GM23338 (cell line): Measurements from ENCODE around the gene LAMC2. TPM values are rescaled to one million over a fixed set of nuclear protein-coding genes. Genes with fewer than 3 reads are reported as not detected.

Experiments used
- ATAC-seq: fragments of 200-7000 bp; cut with Tn5 transposase; 3 replicates; pipeline ENCODE4 v1.9.1; 2020
- DNase-seq: peaks from one replicate; pipeline ENCODE4 v3.0.0-alpha.2; 2015; ENCODE audit warnings: low spot score
- H2AFZ ChIP-seq: fragments of 200-600 bp; sonication (generic); 2 replicates; pipeline ENCODE4 v1.8.0; 2016; ENCODE audit warnings: antibody characterized with exemption, mild to moderate bottlenecking, moderate library complexity
- H3F3A ChIP-seq: fragments of 200-600 bp; sonication (generic); replicated peaks from 2 replicates; pipeline ENCODE4 v1.8.0; 2017; ENCODE audit warnings: antibody characterized with exemption, mixed run types, low read depth
- H3K27ac ChIP-seq: fragments of 200-600 bp; sonication (generic); 2 replicates; pipeline ENCODE4 v1.6.1; 2016; ENCODE audit warnings: low read depth
- H3K27me3 ChIP-seq: fragments of 200-600 bp; sonication (generic); 2 replicates; pipeline ENCODE4 v1.8.0; 2016; ENCODE audit warnings: mild to moderate bottlenecking, mixed run types, moderate library complexity; ENCODE audit not compliant: insufficient read depth
- H3K36me3 ChIP-seq: fragments of 200-600 bp; sonication (generic); 2 replicates; pipeline ENCODE4 v1.8.0; 2016; ENCODE audit warnings: mild to moderate bottlenecking; ENCODE audit not compliant: insufficient read depth
- H3K4me1 ChIP-seq: fragments of 200-600 bp; sonication (generic); 2 replicates; pipeline ENCODE4 v1.8.0; 2016; ENCODE audit warnings: mild to moderate bottlenecking, moderate library complexity; ENCODE audit not compliant: insufficient read depth
- H3K4me2 ChIP-seq: fragments of 200-600 bp; sonication (generic); 2 replicates; pipeline ENCODE4 v1.7.1; 2017; ENCODE audit warnings: mixed run types
- H3K4me3 ChIP-seq: fragments of 200-600 bp; sonication (generic); 2 replicates; pipeline ENCODE4 v1.6.1; 2016; ENCODE audit warnings: mixed run types
- H3K79me2 ChIP-seq: fragments of 200-600 bp; sonication (generic); replicated peaks from 2 replicates; pipeline ENCODE4 v1.8.0; 2017; ENCODE audit warnings: mild to moderate bottlenecking; ENCODE audit not compliant: insufficient read depth
- H3K9me2 ChIP-seq: fragments of 200-600 bp; sonication (generic); 2 replicates; pipeline ENCODE4 v1.8.0; 2017; ENCODE audit not compliant: insufficient read depth
- H4K20me1 ChIP-seq: fragments of 200-600 bp; sonication (generic); replicated peaks from 2 replicates; pipeline ENCODE4 v1.8.0; 2017; ENCODE audit warnings: mild to moderate bottlenecking; ENCODE audit not compliant: insufficient read depth
- H3K27ac Mint-ChIP-seq: 2 replicates; pipeline ENCODE4 v1.8.0; 2020; ENCODE audit warnings: inconsistent platforms, mild to moderate bottlenecking, moderate library complexity, mixed read lengths
- H3K27me3 Mint-ChIP-seq: 3 replicates; pipeline ENCODE4 v1.8.0; 2022; ENCODE audit warnings: low read depth, mild to moderate bottlenecking, moderate library complexity, mixed read lengths, inconsistent platforms; ENCODE audit not compliant: insufficient read depth, poor library complexity
- H3K36me3 Mint-ChIP-seq: 3 replicates; pipeline ENCODE4 v1.8.0; 2021; ENCODE audit warnings: low read depth, mild to moderate bottlenecking, inconsistent platforms, moderate library complexity, mixed read lengths
- H3K4me1 Mint-ChIP-seq: 3 replicates; pipeline ENCODE4 v1.8.0; 2020; ENCODE audit warnings: mild to moderate bottlenecking, inconsistent platforms, mixed read lengths
- H3K4me3 Mint-ChIP-seq: 3 replicates; pipeline ENCODE4 v1.8.0; 2021; ENCODE audit warnings: moderate library complexity, mild to moderate bottlenecking, inconsistent platforms, mixed read lengths
- H3K9me3 Mint-ChIP-seq: 3 replicates; pipeline ENCODE4 v1.8.0; 2020; ENCODE audit warnings: moderate library complexity, mild to moderate bottlenecking, inconsistent platforms, mixed read lengths
- CREB1 ChIP-seq: fragments of 250-450 bp; sonication (Bioruptor Pico); IDR thresholded peaks from 2 replicates; pipeline ENCODE4 v1.5.0; 2020; ENCODE audit warnings: low read depth, mild to moderate bottlenecking, moderate library complexity
- EZH2 ChIP-seq: fragments of 200-600 bp; sonication (generic); IDR thresholded peaks from one replicate; pipeline ENCODE4 v1.8.0; 2017; ENCODE audit warnings: antibody characterized with exemption, mild to moderate bottlenecking, low read depth; ENCODE audit not compliant: unreplicated experiment
- EZH2phosphoT487 ChIP-seq: fragments of 200-600 bp; sonication (generic); IDR thresholded peaks from one replicate; pipeline ENCODE4 v1.8.1; 2018; ENCODE audit warnings: antibody characterized with exemption; ENCODE audit not compliant: unreplicated experiment
- JUNB ChIP-seq: IDR thresholded peaks from one replicate; pipeline ENCODE4 v1.6.1; 2016; ENCODE audit warnings: antibody characterized with exemption; ENCODE audit not compliant: unreplicated experiment
- NANOG ChIP-seq: IDR thresholded peaks from 2 replicates; pipeline ENCODE4 v1.6.1; 2016; ENCODE audit warnings: antibody characterized with exemption, borderline replicate concordance
- POLR2AphosphoS5 ChIP-seq: IDR thresholded peaks from 2 replicates; pipeline ENCODE4 v1.6.1; 2016; ENCODE audit warnings: antibody characterized with exemption, low read depth
- STAT1 ChIP-seq: IDR thresholded peaks from one replicate; pipeline ENCODE4 v1.6.1; 2016; ENCODE audit warnings: antibody characterized with exemption; ENCODE audit not compliant: unreplicated experiment
- ZNF114 ChIP-seq: fragments of 250-450 bp; sonication (Bioruptor Pico); IDR thresholded peaks from 2 replicates; pipeline ENCODE4 v1.5.0; 2020; ENCODE audit warnings: mild to moderate bottlenecking, moderate library complexity
- ZNF331 ChIP-seq: fragments of 250-450 bp; sonication (Bioruptor Pico); IDR thresholded peaks from 2 replicates; pipeline ENCODE4 v1.5.0; 2020; ENCODE audit warnings: low read depth, mild to moderate bottlenecking, moderate library complexity
- polyA plus RNA-seq: library from polyadenylated mRNA; unstranded; fragments of >200 nt; fragmentation: Nextera tagmentation; extraction: Ambion mirVana; gene quantifications from 2 replicates; pipeline ENCODE4 v1.2.1, GENCODE V29; 2016
- total RNA-seq: library from RNA; depleted of rRNA; stranded (reverse); fragments of >200 nt; shearing (Covaris generic); gene quantifications from 2 replicates; pipeline ENCODE4 v1.2.3, GENCODE V29; 2014
- TF ChIP-seq, protein P1 (sequence below): IDR thresholded peaks from one replicate; pipeline ENCODE4 v1.6.1; 2018; ENCODE audit warnings: antibody characterized with exemption; ENCODE audit not compliant: unreplicated experiment
- TF ChIP-seq, protein P2 (sequence below): IDR thresholded peaks from 2 replicates; pipeline ENCODE4 v1.6.1; 2016; ENCODE audit warnings: antibody characterized with exemption
- TF ChIP-seq, protein P3 (sequence below): fragments of 250-450 bp; sonication (Bioruptor Pico); IDR thresholded peaks from 2 replicates; pipeline ENCODE4 v1.5.0; 2020; ENCODE audit warnings: mild to moderate bottlenecking, moderate library complexity
- TF ChIP-seq, protein P4 (sequence below), 2 experiments: fragments of 200-600 bp in 1 of 2; sonication (generic) in 1 of 2; conservative IDR thresholded peaks; 2 replicates each; pipeline versions ENCODE4 v1.5.1 to v1.6.1; 2016 to 2017; ENCODE audit warnings: antibody characterized with exemption in 2 of 2, low read depth in 2 of 2, mild to moderate bottlenecking in 2 of 2, moderate library complexity in 1 of 2

The LAMC2 gene
- total and polyA plus RNA-seq, 2 experiments from 2014 or later: 4.3 to 19.5 TPM

DNA sequence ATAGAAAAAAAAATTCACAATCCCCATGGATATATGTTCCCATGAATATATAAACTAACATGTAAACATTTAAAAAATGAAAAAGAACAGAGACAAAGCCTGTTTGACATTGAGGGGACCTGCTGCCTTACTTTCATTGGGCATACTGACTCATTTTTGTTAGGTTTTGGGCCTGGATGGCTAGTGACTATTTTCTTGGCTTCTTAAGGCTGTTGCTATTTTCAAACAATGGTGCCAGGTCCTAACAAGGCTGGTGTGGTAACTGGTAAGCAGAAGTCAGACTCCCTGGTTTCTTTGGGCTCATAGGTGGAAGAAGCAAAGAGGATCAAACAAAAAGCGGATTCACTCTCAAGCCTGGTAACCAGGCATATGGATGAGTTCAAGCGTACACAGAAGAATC, 51.0 kb downstream of the LAMC2 start:
- Histone ChIP-seq H3K79me2 (no peaks in the 10 kb centered on the region), H3K36me3 (no peaks in the 10 kb centered on the region; the same call in 1 of the 2 replicates), H3K4me3 (no peak overlapping the region), H2AFZ (no peak overlapping the region), H3K4me2 (no peak overlapping the region), H3F3A (peaks cover 8% of the 10 kb centered on the region; the same call in 1 of the 2 replicates), H3K9me2 (no peaks in the 10 kb centered on the region), H3K27ac (no peak overlapping the region), H3K27me3 (no peaks in the 10 kb centered on the region), H3K4me1 (peaks cover 19% of the 10 kb centered on the region), H4K20me1 (no peaks in the 10 kb centered on the region)
- Mint-ChIP-seq H3K9me3 (no peaks in the 10 kb centered on the region), H3K27me3 (peaks cover 6% of the 10 kb centered on the region), H3K4me3 (no peak overlapping the region), H3K4me1 (peaks cover 31% of the 10 kb centered on the region), H3K27ac (no peak overlapping the region), H3K36me3 (0 out of 3 replicates have a peak, but pooled peaks cover 2% of the 10 kb centered on the region)
- TF ChIP-seq, protein P1, sequence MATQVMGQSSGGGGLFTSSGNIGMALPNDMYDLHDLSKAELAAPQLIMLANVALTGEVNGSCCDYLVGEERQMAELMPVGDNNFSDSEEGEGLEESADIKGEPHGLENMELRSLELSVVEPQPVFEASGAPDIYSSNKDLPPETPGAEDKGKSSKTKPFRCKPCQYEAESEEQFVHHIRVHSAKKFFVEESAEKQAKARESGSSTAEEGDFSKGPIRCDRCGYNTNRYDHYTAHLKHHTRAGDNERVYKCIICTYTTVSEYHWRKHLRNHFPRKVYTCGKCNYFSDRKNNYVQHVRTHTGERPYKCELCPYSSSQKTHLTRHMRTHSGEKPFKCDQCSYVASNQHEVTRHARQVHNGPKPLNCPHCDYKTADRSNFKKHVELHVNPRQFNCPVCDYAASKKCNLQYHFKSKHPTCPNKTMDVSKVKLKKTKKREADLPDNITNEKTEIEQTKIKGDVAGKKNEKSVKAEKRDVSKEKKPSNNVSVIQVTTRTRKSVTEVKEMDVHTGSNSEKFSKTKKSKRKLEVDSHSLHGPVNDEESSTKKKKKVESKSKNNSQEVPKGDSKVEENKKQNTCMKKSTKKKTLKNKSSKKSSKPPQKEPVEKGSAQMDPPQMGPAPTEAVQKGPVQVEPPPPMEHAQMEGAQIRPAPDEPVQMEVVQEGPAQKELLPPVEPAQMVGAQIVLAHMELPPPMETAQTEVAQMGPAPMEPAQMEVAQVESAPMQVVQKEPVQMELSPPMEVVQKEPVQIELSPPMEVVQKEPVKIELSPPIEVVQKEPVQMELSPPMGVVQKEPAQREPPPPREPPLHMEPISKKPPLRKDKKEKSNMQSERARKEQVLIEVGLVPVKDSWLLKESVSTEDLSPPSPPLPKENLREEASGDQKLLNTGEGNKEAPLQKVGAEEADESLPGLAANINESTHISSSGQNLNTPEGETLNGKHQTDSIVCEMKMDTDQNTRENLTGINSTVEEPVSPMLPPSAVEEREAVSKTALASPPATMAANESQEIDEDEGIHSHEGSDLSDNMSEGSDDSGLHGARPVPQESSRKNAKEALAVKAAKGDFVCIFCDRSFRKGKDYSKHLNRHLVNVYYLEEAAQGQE: no peak
- no peak for TF ChIP-seq POLR2AphosphoS5
- TF ChIP-seq, protein P2, sequence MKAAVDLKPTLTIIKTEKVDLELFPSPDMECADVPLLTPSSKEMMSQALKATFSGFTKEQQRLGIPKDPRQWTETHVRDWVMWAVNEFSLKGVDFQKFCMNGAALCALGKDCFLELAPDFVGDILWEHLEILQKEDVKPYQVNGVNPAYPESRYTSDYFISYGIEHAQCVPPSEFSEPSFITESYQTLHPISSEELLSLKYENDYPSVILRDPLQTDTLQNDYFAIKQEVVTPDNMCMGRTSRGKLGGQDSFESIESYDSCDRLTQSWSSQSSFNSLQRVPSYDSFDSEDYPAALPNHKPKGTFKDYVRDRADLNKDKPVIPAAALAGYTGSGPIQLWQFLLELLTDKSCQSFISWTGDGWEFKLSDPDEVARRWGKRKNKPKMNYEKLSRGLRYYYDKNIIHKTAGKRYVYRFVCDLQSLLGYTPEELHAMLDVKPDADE: no peak
- TF ChIP-seq JUNB: no peak
- no peak for TF ChIP-seq ZNF114 (CRISPR knock-in tag)
- TF ChIP-seq, protein P3, sequence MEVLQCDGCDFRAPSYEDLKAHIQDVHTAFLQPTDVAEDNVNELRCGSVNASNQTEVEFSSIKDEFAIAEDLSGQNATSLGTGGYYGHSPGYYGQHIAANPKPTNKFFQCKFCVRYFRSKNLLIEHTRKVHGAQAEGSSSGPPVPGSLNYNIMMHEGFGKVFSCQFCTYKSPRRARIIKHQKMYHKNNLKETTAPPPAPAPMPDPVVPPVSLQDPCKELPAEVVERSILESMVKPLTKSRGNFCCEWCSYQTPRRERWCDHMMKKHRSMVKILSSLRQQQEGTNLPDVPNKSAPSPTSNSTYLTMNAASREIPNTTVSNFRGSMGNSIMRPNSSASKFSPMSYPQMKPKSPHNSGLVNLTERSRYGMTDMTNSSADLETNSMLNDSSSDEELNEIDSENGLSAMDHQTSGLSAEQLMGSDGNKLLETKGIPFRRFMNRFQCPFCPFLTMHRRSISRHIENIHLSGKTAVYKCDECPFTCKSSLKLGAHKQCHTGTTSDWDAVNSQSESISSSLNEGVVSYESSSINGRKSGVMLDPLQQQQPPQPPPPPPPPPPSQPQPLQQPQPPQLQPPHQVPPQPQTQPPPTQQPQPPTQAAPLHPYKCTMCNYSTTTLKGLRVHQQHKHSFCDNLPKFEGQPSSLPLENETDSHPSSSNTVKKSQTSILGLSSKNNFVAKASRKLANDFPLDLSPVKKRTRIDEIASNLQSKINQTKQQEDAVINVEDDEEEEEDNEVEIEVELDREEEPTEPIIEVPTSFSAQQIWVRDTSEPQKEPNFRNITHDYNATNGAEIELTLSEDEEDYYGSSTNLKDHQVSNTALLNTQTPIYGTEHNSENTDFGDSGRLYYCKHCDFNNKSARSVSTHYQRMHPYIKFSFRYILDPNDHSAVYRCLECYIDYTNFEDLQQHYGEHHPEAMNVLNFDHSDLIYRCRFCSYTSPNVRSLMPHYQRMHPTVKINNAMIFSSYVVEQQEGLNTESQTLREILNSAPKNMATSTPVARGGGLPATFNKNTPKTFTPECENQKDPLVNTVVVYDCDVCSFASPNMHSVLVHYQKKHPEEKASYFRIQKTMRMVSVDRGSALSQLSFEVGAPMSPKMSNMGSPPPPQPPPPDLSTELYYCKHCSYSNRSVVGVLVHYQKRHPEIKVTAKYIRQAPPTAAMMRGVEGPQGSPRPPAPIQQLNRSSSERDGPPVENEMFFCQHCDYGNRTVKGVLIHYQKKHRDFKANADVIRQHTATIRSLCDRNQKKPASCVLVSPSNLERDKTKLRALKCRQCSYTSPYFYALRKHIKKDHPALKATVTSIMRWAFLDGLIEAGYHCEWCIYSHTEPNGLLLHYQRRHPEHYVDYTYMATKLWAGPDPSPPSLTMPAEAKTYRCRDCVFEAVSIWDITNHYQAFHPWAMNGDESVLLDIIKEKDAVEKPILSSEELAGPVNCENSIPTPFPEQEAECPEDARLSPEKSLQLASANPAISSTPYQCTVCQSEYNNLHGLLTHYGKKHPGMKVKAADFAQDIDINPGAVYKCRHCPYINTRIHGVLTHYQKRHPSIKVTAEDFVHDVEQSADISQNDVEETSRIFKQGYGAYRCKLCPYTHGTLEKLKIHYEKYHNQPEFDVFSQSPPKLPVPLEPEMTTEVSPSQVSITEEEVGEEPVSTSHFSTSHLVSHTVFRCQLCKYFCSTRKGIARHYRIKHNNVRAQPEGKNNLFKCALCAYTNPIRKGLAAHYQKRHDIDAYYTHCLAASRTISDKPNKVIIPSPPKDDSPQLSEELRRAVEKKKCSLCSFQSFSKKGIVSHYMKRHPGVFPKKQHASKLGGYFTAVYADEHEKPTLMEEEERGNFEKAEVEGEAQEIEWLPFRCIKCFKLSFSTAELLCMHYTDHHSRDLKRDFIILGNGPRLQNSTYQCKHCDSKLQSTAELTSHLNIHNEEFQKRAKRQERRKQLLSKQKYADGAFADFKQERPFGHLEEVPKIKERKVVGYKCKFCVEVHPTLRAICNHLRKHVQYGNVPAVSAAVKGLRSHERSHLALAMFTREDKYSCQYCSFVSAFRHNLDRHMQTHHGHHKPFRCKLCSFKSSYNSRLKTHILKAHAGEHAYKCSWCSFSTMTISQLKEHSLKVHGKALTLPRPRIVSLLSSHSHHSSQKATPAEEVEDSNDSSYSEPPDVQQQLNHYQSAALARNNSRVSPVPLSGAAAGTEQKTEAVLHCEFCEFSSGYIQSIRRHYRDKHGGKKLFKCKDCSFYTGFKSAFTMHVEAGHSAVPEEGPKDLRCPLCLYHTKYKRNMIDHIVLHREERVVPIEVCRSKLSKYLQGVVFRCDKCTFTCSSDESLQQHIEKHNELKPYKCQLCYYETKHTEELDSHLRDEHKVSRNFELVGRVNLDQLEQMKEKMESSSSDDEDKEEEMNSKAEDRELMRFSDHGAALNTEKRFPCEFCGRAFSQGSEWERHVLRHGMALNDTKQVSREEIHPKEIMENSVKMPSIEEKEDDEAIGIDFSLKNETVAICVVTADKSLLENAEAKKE (CRISPR knock-in tag): no peak
- TF ChIP-seq NANOG: no peak
- no peak for TF ChIP-seq STAT1
- TF ChIP-seq ZNF331 (CRISPR knock-in tag): no peak
- no peak for TF ChIP-seq EZH2
- TF ChIP-seq, protein P4, sequence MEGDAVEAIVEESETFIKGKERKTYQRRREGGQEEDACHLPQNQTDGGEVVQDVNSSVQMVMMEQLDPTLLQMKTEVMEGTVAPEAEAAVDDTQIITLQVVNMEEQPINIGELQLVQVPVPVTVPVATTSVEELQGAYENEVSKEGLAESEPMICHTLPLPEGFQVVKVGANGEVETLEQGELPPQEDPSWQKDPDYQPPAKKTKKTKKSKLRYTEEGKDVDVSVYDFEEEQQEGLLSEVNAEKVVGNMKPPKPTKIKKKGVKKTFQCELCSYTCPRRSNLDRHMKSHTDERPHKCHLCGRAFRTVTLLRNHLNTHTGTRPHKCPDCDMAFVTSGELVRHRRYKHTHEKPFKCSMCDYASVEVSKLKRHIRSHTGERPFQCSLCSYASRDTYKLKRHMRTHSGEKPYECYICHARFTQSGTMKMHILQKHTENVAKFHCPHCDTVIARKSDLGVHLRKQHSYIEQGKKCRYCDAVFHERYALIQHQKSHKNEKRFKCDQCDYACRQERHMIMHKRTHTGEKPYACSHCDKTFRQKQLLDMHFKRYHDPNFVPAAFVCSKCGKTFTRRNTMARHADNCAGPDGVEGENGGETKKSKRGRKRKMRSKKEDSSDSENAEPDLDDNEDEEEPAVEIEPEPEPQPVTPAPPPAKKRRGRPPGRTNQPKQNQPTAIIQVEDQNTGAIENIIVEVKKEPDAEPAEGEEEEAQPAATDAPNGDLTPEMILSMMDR (conservative IDR thresholded peaks at IDR 0.05; ENCODE audit: low read depth in 2 of 2): no peak
- no peak for TF ChIP-seq EZH2phosphoT487
- TF ChIP-seq CREB1 (CRISPR knock-in tag): no peak
- ATAC-seq: no peak
- DNase-seq: no peak
